IPS-15b (cell line): ENCODE measurements around the gene PHAF1.

Experiments used
- H3K27me3 ChIP-seq: one replicate; pipeline ENCODE4 v1.6.1; 2013; ENCODE audit warnings: low read length; ENCODE audit not compliant: control insufficient read depth, insufficient read depth
- H3K36me3 ChIP-seq: one replicate; pipeline ENCODE4 v1.6.1; 2013; ENCODE audit warnings: low read length; ENCODE audit not compliant: control insufficient read depth, insufficient read depth
- H3K4me1 ChIP-seq: one replicate; pipeline ENCODE4 v1.6.1; 2013; ENCODE audit warnings: mild to moderate bottlenecking, low read length; ENCODE audit not compliant: control insufficient read depth, insufficient read depth
- H3K4me3 ChIP-seq: one replicate; pipeline ENCODE4 v1.5.1; 2013; ENCODE audit warnings: low read depth, low read length
- H3K9ac ChIP-seq: one replicate; pipeline ENCODE4 v1.6.1; 2013; ENCODE audit warnings: low read depth, mild to moderate bottlenecking, low read length
- H3K9me3 ChIP-seq: one replicate; pipeline ENCODE4 v1.6.1; 2013; ENCODE audit warnings: mild to moderate bottlenecking, low read length; ENCODE audit not compliant: control insufficient read depth, insufficient read depth

PHAF1 gene

DNA sequence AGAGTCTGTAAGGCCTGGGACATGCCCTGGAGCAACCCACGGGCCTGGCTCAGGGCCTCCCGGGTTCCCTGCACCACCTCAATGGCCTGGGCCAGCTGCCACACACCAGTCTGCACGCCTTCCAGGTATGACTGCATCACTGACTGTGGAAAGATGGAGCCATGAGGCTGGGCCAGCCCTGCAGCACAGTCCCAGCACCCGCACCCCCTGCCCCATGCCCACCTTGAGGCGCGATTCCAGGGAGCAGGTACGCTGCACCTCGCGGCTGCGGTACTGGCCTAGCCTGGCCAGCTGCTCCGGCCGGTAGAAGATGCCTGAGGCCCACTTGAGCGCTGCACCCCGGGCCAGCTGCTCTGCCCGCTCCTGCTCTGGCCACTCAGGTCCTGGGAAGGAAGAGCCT lies 79.1 kb downstream of the PHAF1 start:
- Histone ChIP-seq H3K4me3 (no peak overlapping the region), H3K9ac (no peak overlapping the region), H3K9me3 (no peaks in the 10 kb centered on the region), H3K4me1 (peaks cover 3% of the 10 kb centered on the region), H3K36me3 (peaks cover 9% of the 10 kb centered on the region), H3K27me3 (peaks cover 24% of the 10 kb centered on the region)

DNA sequence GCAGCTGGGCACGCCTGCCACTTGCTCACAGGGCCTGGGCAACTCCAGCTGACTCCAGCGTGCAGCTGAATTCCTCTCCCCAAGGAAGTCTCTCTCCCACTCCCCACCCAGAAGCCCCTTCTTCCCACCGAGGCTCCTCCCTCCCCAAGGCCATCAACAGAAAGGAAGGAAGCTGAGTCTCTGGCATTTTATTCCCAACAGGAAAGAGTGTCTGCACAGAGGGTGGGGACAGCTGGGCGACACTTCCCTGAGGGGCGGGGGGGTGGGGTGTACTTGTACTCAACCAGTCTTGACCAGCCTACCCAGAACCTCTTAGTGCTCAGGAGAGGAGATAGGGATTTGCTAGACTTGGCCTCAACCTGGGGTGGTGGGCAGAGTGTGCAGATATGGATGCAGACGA lies 80.3 kb downstream of the PHAF1 start, which contains the start of gene EXOC3L1:
TSS of gene EXOC3L1 (minus strand) at position 96 of the 400 bp plus-strand sequence. CDS start 460 bp downstream, outside the sequence.
- H3K9ac ChIP-seq, result no peak within 1 kb of the TSS
- H3K36me3 ChIP-seq, result peaks cover 20% of the 10 kb centered on the region
- peaks cover 3% of the 10 kb centered on the region for H3K4me1 ChIP-seq
- H3K27me3 ChIP-seq, result peaks cover 17% of the 10 kb centered on the region
- H3K9me3 ChIP-seq, result no peaks in the 10 kb centered on the region
- peak within 1 kb of the TSS; percentile 30 for H3K4me3 ChIP-seq

DNA sequence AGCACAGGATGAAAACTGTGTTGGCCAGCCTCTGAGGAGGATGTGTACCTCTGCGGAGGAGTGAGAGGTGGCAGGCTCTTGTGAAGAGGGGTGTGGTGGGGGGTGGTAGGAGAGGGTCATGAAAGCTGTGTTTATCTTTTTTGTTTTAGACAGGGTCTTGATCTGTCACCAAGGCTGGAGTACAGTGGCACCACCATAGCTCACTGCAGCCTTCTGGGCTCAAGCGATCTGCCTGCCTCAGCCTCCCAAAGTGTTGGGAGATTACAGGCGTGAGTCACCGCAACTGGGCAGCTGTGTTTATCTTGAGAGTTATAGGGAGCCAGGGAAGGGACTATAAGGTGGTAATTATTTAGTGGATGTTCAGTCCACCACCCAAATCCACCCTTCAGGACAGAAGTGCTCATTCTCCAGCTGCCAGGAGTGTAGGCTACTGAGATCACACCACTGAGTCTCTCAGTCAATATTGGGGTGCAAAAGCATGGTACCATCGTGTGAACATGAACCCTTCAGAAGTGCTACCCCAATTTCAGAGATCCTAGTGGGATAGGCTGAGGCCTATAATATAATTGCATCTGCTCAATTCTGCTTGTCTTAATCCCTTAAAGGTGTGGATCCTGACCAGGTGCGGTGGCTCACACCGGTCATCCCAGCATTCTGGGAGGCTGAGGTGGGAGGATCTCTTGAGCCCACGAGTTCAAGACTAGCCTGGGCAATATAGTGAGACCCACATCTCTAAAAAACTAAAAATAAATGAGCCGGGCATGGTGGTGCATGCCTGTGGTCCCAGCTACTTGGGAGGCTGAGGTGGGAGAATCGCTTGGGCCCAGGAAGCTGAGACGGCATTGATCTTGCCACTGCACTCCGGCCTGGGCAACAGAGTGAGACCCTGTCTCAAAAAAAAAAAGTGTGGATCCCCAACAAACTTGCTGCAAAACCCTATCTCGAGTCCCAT lies 81.0 kb downstream of the PHAF1 start:
- peaks cover 27% of the 10 kb centered on the region for H3K36me3 ChIP-seq
- no peak overlapping the region for H3K9ac ChIP-seq
- peaks cover 3% of the 10 kb centered on the region for H3K4me1 ChIP-seq

DNA sequence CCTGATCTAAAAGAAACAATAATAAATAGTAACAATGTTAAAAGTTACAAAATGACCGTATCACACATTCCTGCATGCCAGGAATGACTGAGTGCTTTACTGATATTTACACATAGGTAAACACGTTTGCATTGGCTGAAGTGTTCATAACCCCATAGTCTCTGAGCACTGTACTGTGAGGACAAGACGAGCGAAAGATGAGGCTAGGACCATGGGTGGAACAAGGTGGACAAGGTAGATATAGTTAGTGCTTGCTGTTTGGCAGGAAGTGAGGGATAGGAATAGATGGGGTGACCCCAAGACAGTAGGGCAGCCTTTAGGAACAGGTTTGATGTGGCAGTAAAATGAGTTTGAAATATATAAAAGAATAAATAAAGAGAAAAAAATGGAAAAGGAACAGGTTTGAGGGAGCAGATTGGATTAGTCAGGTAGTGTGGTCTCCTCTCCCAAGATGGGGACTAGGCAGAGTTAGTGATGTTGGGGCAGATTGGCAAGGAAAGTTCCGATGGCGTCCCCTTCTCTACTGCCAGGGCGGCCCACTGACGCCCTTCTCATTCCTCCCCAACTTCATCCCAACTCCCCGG lies 81.8 kb downstream of the PHAF1 start:
- peak overlapping the region; percentile 97 for H3K4me3 ChIP-seq

More for the DNA sequence above, 81.0 kb downstream of the PHAF1 start:
- H3K9me3 ChIP-seq, result no peaks in the 10 kb centered on the region
- no peak overlapping the region for H3K4me3 ChIP-seq
- H3K27me3 ChIP-seq, result peaks cover 12% of the 10 kb centered on the region

DNA sequence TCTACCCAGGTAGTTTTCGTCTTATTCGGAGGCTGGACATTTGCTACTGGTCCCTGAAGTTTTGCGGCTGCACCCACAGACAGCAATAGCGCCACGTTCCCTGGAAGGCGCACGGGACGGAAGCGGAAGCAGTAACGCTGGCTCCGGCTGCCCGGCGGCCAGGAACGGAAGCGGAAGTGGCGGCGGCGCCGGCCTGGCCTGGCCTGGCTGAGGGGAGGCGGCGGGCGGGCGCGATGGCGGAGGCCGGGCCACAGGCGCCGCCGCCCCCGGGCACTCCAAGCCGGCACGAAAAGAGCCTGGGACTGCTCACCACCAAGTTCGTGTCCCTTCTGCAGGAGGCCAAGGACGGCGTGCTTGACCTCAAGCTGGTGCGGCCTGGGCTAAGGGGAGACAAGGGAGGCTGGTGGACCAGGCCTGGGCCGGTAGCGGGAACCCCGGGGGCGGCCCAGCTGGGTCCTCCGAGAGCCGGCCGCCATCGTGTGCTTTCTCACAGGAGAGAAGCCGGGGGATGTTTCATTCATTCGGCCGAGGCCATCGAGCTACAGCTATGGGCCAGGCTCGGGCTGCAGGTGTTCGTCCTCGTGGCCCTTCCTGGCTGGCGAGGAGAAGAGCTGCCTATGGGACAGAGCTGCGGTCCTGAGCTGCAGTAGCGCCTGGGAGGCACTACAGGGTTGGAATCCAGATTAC lies 82.4 kb downstream of the PHAF1 start, which contains the start of gene E2F4:
TSS of gene E2F4 (plus strand) at position 161 of the 687 bp plus-strand sequence. CDS start at position 234, 73 bp downstream.
- H3K27me3 ChIP-seq, result no peaks in the 10 kb centered on the region
- peak within 1 kb of the TSS; percentile 97 for H3K4me3 ChIP-seq
- peaks cover 3% of the 10 kb centered on the region for H3K4me1 ChIP-seq
- H3K9ac ChIP-seq, result peak within 1 kb of the TSS; percentile 79
- no peaks in the 10 kb centered on the region for H3K9me3 ChIP-seq
- peaks cover 41% of the 10 kb centered on the region for H3K36me3 ChIP-seq

More for the DNA sequence above, 81.8 kb downstream of the PHAF1 start:
- peaks cover 3% of the 10 kb centered on the region for H3K4me1 ChIP-seq
- no peak overlapping the region for H3K9ac ChIP-seq
- H3K27me3 ChIP-seq, result peaks cover 4% of the 10 kb centered on the region
- peaks cover 34% of the 10 kb centered on the region for H3K36me3 ChIP-seq
- H3K9me3 ChIP-seq, result no peaks in the 10 kb centered on the region

DNA sequence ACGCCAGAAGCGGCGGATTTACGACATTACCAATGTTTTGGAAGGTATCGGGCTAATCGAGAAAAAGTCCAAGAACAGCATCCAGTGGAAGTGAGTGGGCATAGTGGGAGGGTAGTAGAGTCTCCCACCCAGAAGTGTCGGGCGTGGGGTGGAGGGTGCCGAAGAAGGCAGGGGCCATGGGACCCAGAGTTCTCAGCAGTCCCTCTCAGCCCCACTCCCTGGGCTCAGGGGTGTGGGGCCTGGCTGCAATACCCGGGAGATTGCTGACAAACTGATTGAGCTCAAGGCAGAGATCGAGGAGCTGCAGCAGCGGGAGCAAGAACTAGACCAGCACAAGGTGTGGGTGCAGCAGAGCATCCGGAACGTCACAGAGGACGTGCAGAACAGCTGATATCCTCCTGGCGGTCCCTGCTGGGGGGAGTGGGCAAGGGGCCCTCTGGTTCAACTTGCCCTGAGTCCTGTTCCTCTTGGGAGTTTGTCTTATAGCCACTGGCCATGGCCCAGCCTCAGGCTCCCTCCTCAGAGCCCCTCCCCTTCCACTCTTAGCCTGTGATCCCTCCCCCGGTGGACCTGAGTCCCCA lies 83.1 kb downstream of the PHAF1 start:
- Histone ChIP-seq H3K9ac (peak overlapping the region; percentile 79), H3K36me3 (peaks cover 47% of the 10 kb centered on the region), H3K4me3 (peak overlapping the region; percentile 97), H3K9me3 (no peaks in the 10 kb centered on the region), H3K4me1 (peaks cover 3% of the 10 kb centered on the region), H3K27me3 (no peaks in the 10 kb centered on the region)

DNA sequence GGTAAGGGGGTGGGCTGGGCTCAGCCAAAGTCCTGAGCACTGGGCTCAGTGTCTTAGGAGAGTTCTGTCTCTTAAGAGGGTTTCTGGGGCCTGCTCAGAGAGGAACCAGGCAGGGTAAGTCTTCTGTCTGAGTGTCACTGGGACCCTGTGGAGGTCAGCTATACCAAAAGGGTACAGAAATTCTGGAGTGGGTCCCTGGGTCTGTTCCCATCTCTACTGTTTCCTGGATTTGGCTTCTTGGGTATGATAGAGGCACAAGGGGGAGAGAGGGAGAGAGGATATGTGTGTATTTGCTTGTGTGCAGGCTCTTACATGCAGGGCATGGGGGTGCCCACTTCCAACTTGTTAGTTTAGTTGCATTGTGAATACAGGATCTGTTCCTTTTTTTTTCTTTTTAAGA lies 83.8 kb downstream of the PHAF1 start:
- no peaks in the 10 kb centered on the region for H3K9me3 ChIP-seq
- peaks cover 53% of the 10 kb centered on the region for H3K36me3 ChIP-seq
- no peaks in the 10 kb centered on the region for H3K27me3 ChIP-seq
- H3K4me1 ChIP-seq, result peaks cover 3% of the 10 kb centered on the region
- peak overlapping the region; percentile 97 for H3K4me3 ChIP-seq
- no peak overlapping the region for H3K9ac ChIP-seq

DNA sequence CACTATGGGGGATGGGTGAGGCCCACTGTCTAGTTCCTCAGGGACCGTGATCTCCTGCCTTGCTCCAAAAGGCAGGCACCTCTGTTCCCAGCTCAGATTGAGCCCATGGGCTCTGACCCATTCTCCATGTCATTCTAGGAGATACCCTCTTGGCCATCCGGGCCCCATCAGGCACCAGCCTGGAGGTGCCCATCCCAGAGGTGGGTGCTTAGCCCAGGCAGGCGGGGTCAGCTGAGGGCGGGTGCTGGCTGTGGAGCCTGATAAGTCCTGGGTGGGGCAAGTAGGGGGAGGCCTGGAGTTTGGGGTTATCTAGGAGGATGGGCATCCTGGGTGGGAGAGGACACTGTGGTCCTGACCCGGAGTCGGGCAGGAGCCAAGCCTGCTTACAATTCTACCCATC lies 84.5 kb downstream of the PHAF1 start:
- no peaks in the 10 kb centered on the region for H3K27me3 ChIP-seq
- peaks cover 5% of the 10 kb centered on the region for H3K4me1 ChIP-seq
- H3K9me3 ChIP-seq, result no peaks in the 10 kb centered on the region
- no peak overlapping the region for H3K9ac ChIP-seq
- H3K4me3 ChIP-seq, result no peak overlapping the region
- H3K36me3 ChIP-seq, result peaks cover 53% of the 10 kb centered on the region

DNA sequence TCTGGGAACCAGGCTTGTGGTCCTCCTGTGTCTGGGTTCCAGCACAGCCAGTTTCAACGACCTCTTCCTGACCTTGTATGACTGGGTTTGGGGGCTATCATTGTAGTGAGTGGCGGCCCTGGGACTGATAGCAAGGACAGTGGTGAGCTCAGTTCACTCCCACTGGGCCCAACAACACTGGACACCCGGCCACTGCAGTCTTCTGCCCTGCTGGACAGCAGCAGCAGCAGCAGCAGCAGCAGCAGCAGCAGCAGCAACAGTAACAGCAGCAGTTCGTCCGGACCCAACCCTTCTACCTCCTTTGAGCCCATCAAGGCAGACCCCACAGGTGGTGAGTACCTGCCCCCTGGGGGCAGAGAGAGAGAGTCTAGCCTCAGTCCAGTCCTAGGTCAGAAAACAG lies 85.9 kb downstream of the PHAF1 start:
- no peaks in the 10 kb centered on the region for H3K27me3 ChIP-seq
- H3K4me3 ChIP-seq, result no peak overlapping the region
- H3K9me3 ChIP-seq, result no peaks in the 10 kb centered on the region
- H3K9ac ChIP-seq, result no peak overlapping the region
- peaks cover 7% of the 10 kb centered on the region for H3K4me1 ChIP-seq
- peaks cover 53% of the 10 kb centered on the region for H3K36me3 ChIP-seq

DNA sequence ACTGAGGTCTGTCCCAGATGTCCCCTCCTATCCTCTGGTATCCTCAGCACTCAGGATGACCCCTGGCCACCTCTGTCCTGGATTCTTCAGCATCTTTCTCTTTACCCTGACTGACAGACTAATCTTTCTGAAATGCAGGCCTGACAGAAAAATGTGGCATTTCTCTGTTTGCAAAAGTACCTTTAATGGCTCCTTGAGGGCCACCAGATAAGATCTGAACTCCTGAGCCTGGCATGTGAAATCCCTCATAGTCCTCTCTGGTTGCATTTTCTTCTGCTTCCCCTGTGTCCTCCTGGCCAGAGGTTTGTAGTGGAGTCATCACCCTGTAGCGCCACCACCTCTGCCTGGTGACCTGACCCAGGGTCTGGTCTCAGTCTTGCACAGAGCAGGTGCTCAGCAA lies 87.1 kb downstream of the PHAF1 start:
- no peaks in the 10 kb centered on the region for H3K9me3 ChIP-seq
- H3K36me3 ChIP-seq, result peaks cover 53% of the 10 kb centered on the region
- H3K4me1 ChIP-seq, result peaks cover 7% of the 10 kb centered on the region
- H3K9ac ChIP-seq, result no peak overlapping the region
- no peaks in the 10 kb centered on the region for H3K27me3 ChIP-seq
- no peak overlapping the region for H3K4me3 ChIP-seq

DNA sequence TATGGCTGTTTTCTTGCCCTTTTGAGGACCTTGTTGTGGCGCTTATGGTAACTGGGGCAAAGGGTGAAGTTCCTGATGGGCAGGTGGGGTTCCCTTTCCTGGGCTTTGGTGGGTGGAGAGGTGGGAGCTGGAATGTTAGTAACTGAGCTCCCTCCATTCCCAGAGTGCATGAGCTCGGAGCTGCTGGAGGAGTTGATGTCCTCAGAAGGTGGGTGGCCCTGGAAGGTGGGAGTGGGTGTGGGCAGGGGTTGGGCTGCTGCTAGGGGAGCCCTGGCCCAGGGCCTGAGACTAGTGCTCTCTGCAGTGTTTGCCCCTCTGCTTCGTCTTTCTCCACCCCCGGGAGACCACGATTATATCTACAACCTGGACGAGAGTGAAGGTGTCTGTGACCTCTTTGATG lies 88.0 kb downstream of the PHAF1 start:
- Histone ChIP-seq H3K9me3 (no peaks in the 10 kb centered on the region), H3K27me3 (no peaks in the 10 kb centered on the region), H3K36me3 (peaks cover 58% of the 10 kb centered on the region), H3K9ac (no peak overlapping the region), H3K4me3 (no peak overlapping the region), H3K4me1 (peaks cover 7% of the 10 kb centered on the region)
